GM13976 (cell line): ENCODE measurements around the gene FOXK2.

Experiments used
- DNase-seq: peaks from one replicate; pipeline ENCODE4 v3.0.0; 2012; ENCODE audit warnings: low spot score
- CTCF ChIP-seq: IDR thresholded peaks from 2 replicates; pipeline ENCODE4 v1.5.1; 2012; ENCODE audit warnings: borderline replicate concordance, mild to moderate bottlenecking; ENCODE audit not compliant: insufficient read depth; ENCODE audit errors: extremely low read depth, missing control alignments, control extremely low read depth
- in situ Hi-C: fragments of 300-500 bp; cut with MboI; formaldehyde crosslinking; loops from one replicate; pipeline ENCODE4 v1.12.0; 2022; ENCODE audit warnings: low sequenced_read_pairs, mixed read lengths, inconsistent platforms; ENCODE audit not compliant: unreplicated experiment

The FOXK2 gene

GRCh38 chr17:82524540-82524939 is 5.0 kb downstream of the FOXK2 start:
- no peak for TF ChIP-seq CTCF
- no peak for DNase-seq
- in situ Hi-C loops: no loop called here

GRCh38 chr17:82525712-82526111 is 6.2 kb downstream of the FOXK2 start:
- DNase-seq: no peak
- TF ChIP-seq CTCF: no peak
- in situ Hi-C loops: no loop called here

- TF ChIP-seq CTCF: no peak
- no peak for DNase-seq
Observed at GRCh38 chr17:82527898-82528297, 8.4 kb downstream of the FOXK2 start.

DNA sequence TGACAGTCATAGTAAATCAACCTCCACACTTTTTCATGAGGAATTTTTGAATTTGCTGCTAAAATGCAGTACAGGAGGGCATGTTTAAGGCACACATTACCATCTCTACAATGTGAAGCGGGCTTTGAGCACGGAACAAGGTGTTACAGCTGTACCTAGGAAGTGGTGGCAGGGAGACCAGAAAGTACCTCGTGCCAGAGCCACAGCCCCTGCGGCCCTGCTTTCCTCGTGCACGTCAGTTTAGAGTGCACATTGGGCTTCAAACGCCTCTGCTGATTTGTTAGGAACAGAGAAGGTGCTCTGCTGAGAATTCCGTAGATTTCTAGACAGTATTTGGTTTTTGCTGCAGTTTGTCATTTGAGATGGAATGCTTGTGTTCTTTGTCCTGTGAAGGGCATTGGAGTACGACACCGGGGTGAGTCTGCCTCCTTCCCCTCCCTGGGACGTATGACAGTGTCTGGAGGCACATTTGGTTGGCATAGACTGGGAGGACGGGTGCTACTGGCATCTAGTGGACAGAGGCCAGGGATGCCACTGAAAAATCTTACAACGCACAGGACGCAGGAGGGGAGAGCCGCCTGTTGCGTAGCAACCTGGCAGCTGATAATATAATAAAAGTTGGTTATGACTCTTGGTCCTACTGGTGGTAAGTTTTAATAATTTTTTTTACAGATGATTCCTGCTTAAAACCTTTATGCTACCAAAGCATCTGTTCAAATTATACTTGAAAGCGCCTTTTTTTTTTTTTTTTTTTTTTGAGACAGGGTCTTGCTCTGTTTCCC is 9.1 kb downstream of the FOXK2 start:
- in situ Hi-C loops: no loop called here
- peak; percentile 11 for TF ChIP-seq CTCF
- no peak for DNase-seq

More at GRCh38 chr17:82527898-82528297, 8.4 kb downstream of the FOXK2 start:
- in situ Hi-C loops: no loop called here

- no peak for DNase-seq
- in situ Hi-C loops: no loop called here
- TF ChIP-seq CTCF: no peak
Observed at GRCh38 chr17:82529914-82530300, 10.4 kb downstream of the FOXK2 start.

DNA sequence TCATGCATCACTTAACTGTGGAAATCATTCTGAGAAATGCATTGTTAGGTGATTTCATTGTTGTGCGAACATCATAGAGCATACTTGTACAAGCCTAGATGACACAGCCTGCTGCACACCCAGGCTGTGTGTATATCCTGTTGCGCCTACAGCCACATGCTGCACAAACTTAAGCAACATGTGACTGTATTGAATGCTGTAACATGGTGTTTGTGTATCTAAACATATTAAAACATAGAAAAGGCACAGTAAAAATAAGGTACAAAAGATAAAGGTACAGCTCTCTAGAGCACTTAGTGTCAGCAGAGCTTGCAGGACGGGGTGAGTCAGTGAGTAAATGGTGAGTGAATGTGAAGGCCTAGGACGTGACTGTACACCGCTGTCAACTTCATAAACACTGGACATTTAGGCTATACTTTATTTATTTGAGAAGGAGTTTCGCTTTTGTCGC is 11.9 kb downstream of the FOXK2 start:
- in situ Hi-C loops: no loop called here
- no peak for DNase-seq
- no peak for TF ChIP-seq CTCF
